CD8-positive, alpha-beta memory T cell (primary cell): ENCODE data around the gene FSTL1. TPM values are rescaled to one million over a fixed set of nuclear protein-coding genes. Genes with fewer than 3 reads are reported as not detected.

Experiments used
- CTCF ChIA-PET: fragments of 350-600 bp; sonication (Branson Sonifier 250); formaldehyde crosslinking; loops from one replicate; lab custom pipeline; 2021; ENCODE audit warnings: antibody characterized with exemption; lab: Charles Lee
- POLR2A ChIA-PET: fragments of 350-600 bp; sonication (Branson Sonifier 250); formaldehyde crosslinking; loops from one replicate; lab custom pipeline; 2021; ENCODE audit warnings: antibody characterized with exemption; lab: Charles Lee
- DNase-seq, 5 donors: peaks; one replicate each; pipeline versions ENCODE4 v3.0.0 to v3.0.0-alpha.2; 2020 to 2022; ENCODE audit warnings: mixed read lengths in 1 of 5
- H3K27ac ChIP-seq: one replicate; pipeline ENCODE4 v1.7.0; 2013; ENCODE audit warnings: low read depth, mild to moderate bottlenecking, low read length, moderate library complexity
- H3K27me3 ChIP-seq: 2 replicates; pipeline ENCODE4 v1.7.0; 2013; ENCODE audit warnings: low read length, mild to moderate bottlenecking; ENCODE audit not compliant: insufficient read depth, poor library complexity, severe bottlenecking
- H3K36me3 ChIP-seq: 2 replicates; pipeline ENCODE4 v1.7.0; 2013; ENCODE audit warnings: mild to moderate bottlenecking, low read length, moderate library complexity; ENCODE audit not compliant: insufficient read depth
- H3K4me1 ChIP-seq: 2 replicates; pipeline ENCODE4 v1.7.0; 2013; ENCODE audit warnings: mild to moderate bottlenecking, low read length, moderate library complexity; ENCODE audit not compliant: insufficient read depth
- H3K4me3 ChIP-seq: 2 replicates; pipeline ENCODE4 v1.7.0; 2013; ENCODE audit warnings: mild to moderate bottlenecking, low read length
- H3K9me3 ChIP-seq: 2 replicates; pipeline ENCODE4 v1.7.0; 2013; ENCODE audit warnings: mild to moderate bottlenecking, low read length
- H3K27ac Mint-ChIP-seq, 8 donors: one replicate each; pipeline ENCODE4 v1.8.0; 2020 to 2021; ENCODE audit warnings: mixed read lengths in 8 of 8, mild to moderate bottlenecking in 6 of 8, inconsistent platforms in 3 of 8, moderate library complexity in 3 of 8
- H3K27me3 Mint-ChIP-seq, 2 donors: one replicate each; pipeline ENCODE4 v1.8.0; 2020 to 2021; ENCODE audit warnings: mixed read lengths in 2 of 2, mild to moderate bottlenecking in 1 of 2, moderate library complexity in 1 of 2
- H3K36me3 Mint-ChIP-seq, 3 donors: one replicate each; pipeline ENCODE4 v1.8.0; 2020 to 2021; ENCODE audit warnings: mixed read lengths in 3 of 3, inconsistent platforms in 1 of 3, mild to moderate bottlenecking in 1 of 3
- H3K4me1 Mint-ChIP-seq, 3 donors: one replicate each; pipeline ENCODE4 v1.8.0; 2020 to 2021; ENCODE audit warnings: mixed read lengths in 3 of 3, inconsistent platforms in 1 of 3, mild to moderate bottlenecking in 1 of 3
- H3K4me3 Mint-ChIP-seq, 7 donors: one replicate each; pipeline ENCODE4 v1.8.0; 2020 to 2021; ENCODE audit warnings: mixed read lengths in 7 of 7, mild to moderate bottlenecking in 6 of 7, moderate library complexity in 4 of 7, inconsistent platforms in 2 of 7
- H3K9me3 Mint-ChIP-seq, 5 donors: one replicate each; pipeline ENCODE4 v1.8.0; 2020 to 2022; ENCODE audit warnings: mixed read lengths in 5 of 5, mild to moderate bottlenecking in 3 of 5, moderate library complexity in 2 of 5, inconsistent platforms in 1 of 5
- polyA plus RNA-seq: library from polyadenylated mRNA; unstranded; fragments of 300-500 nt; fragmentation: Illumina TruSeq; gene quantifications from one replicate; pipeline ENCODE4 v1.2.3, GENCODE V29; 2021
- total RNA-seq, 2 experiments: library from RNA; stranded (reverse); gene quantifications; one replicate each; pipeline ENCODE4 v1.2.3, GENCODE V29; 2021

FSTL1 gene
- total and polyA plus RNA-seq, 3 experiments from 2014 or later = 0.09 to 0.53 TPM; not detected in 1

- no peaks in the 10 kb centered on the region for H3K9me3 ChIP-seq
- H3K36me3 ChIP-seq = no peaks in the 10 kb centered on the region
- no peak overlapping the region for H3K27ac ChIP-seq
- DNase-seq = no peak
- no peaks in the 10 kb centered on the region for H3K4me1 Mint-ChIP-seq
- H3K4me1 ChIP-seq = no peaks in the 10 kb centered on the region
- peaks cover 1 to 4% of the 10 kb centered on the region in 2 donors for H3K27me3 Mint-ChIP-seq
- POLR2A ChIA-PET = no interaction called here
- no peaks in the 10 kb centered on the region for H3K9me3 Mint-ChIP-seq
- H3K36me3 Mint-ChIP-seq = no peaks in the 10 kb centered on the region
- H3K27me3 ChIP-seq = no peaks in the 10 kb centered on the region
- no peak overlapping the region for H3K27ac Mint-ChIP-seq
- H3K4me3 ChIP-seq = no peak overlapping the region
- H3K4me3 Mint-ChIP-seq = no peak overlapping the region
- CTCF ChIA-PET = no interaction called here
Observed at GRCh38 chr3:120404876-120405275, 45.9 kb downstream of the FSTL1 start.

GRCh38 chr3:120402257-120402656 lies 48.5 kb downstream of the FSTL1 start:
- Mint-ChIP-seq H3K4me1 (no peaks in the 10 kb centered on the region), H3K27me3 (peaks cover 1 to 5% of the 10 kb centered on the region in 2 donors), H3K9me3 (no peaks in the 10 kb centered on the region), H3K4me3 (no peak overlapping the region), H3K27ac (no peak overlapping the region), H3K36me3 (no peaks in the 10 kb centered on the region)
- no peak overlapping the region for H3K27ac ChIP-seq
- H3K9me3 ChIP-seq = no peaks in the 10 kb centered on the region
- ChIA-PET POLR2A (no interaction called here), CTCF (no interaction called here)
- no peak overlapping the region for H3K4me3 ChIP-seq
- H3K4me1 ChIP-seq = no peaks in the 10 kb centered on the region
- no peaks in the 10 kb centered on the region for H3K27me3 ChIP-seq
- DNase-seq = no peak
- no peaks in the 10 kb centered on the region for H3K36me3 ChIP-seq

DNA sequence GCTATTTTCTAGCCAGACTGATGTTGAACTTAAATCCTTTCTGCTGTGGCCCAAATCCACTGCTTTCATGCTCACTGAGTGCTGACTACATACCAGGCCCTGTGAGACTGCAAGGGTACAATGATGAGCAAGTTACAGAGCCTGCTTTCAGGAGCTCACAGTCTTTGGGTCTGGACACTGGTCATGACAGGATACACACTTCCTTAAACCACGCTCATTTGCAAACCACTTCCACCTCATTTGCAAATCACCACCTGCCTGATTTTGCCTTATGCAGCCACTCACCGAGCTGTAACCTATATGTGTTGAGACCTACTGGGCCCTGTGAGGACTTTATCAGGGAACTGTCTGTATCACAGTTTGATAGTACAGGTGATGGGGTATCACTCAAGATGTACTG lies 51.4 kb downstream of the FSTL1 start:
- Mint-ChIP-seq H3K4me3 (no peak overlapping the region), H3K27ac (no peak overlapping the region), H3K4me1 (no peaks in the 10 kb centered on the region), H3K27me3 (peaks cover 0 to 10% of the 10 kb centered on the region in 2 donors), H3K9me3 (no peaks in the 10 kb centered on the region), H3K36me3 (no peaks in the 10 kb centered on the region)
- Histone ChIP-seq H3K36me3 (no peaks in the 10 kb centered on the region), H3K4me1 (no peaks in the 10 kb centered on the region), H3K27ac (no peak overlapping the region), H3K27me3 (no peaks in the 10 kb centered on the region), H3K9me3 (no peaks in the 10 kb centered on the region), H3K4me3 (no peak overlapping the region)
- DNase-seq = no peak
- ChIA-PET CTCF (interaction anchor here (1.7 kb wide), 1 partner anchor 9 kb away, joined by 3 read pairs; no protein-coding TSS in a partner anchor), POLR2A (no interaction called here)

DNA sequence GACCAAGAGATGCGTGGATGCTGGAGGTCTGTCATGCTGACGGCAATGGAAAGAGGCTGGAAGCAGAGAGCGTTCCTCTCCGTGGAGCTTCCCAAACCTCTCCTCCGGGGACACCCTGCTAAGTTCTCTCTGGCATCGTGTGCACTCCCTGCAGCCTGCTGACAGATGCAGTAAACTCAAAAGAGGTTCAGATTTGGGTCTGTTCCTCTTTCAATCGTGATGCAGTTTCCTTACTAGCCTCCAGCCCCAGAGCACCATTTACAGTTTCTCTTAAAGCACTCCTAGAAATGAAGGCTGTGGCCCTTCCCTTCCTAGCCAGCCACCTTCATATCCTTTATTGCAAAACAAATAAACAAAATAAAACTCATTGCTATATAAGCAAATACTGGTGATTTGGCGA lies 54.3 kb downstream of the FSTL1 start:
- CTCF ChIA-PET = no interaction called here

DNA sequence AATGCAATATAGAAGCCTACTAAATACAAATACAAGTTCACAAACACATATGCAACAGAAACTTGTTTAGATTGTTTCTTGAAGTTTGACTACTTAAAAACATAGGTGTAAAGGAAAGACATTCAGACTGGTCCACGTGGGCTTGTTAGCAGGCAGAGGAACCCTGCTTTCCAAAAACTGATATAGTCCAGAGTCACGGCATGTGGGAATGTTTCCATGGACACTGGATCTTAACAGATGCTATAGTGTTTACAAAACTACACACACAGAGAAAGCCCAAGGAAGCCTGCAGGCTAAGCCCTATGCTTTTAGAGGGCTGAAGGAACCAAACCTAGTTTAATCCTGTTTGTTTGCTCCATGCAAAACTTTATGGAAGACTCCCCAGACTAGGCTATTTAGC lies 56.4 kb downstream of the FSTL1 start:
- Mint-ChIP-seq H3K4me1 (no peaks in the 10 kb centered on the region), H3K9me3 (no peaks in the 10 kb centered on the region), H3K4me3 (no peak overlapping the region), H3K27ac (no peak overlapping the region), H3K27me3 (peaks cover 0 to 7% of the 10 kb centered on the region in 2 donors), H3K36me3 (no peaks in the 10 kb centered on the region)
- Histone ChIP-seq H3K27me3 (no peaks in the 10 kb centered on the region), H3K4me1 (no peaks in the 10 kb centered on the region), H3K27ac (no peak overlapping the region), H3K36me3 (no peaks in the 10 kb centered on the region), H3K9me3 (no peaks in the 10 kb centered on the region), H3K4me3 (no peak overlapping the region)
- CTCF ChIA-PET = no interaction called here
- POLR2A ChIA-PET = no interaction called here
- DNase-seq = no peak

More for the DNA sequence above, 54.3 kb downstream of the FSTL1 start:
- H3K27me3 ChIP-seq = no peaks in the 10 kb centered on the region
- H3K4me1 Mint-ChIP-seq = no peaks in the 10 kb centered on the region
- H3K36me3 Mint-ChIP-seq = no peaks in the 10 kb centered on the region
- no peaks in the 10 kb centered on the region for H3K9me3 ChIP-seq
- H3K27me3 Mint-ChIP-seq = peaks cover 0 to 7% of the 10 kb centered on the region in 2 donors
- no peaks in the 10 kb centered on the region for H3K4me1 ChIP-seq
- no peak overlapping the region for H3K4me3 Mint-ChIP-seq
- H3K4me3 ChIP-seq = no peak overlapping the region
- no peaks in the 10 kb centered on the region for H3K9me3 Mint-ChIP-seq
- POLR2A ChIA-PET = no interaction called here
- no peak overlapping the region for H3K27ac Mint-ChIP-seq
- no peak overlapping the region for H3K27ac ChIP-seq
- no peaks in the 10 kb centered on the region for H3K36me3 ChIP-seq
- no peak for DNase-seq

GRCh38 chr3:120393761-120394160 lies 57.0 kb downstream of the FSTL1 start:
- POLR2A ChIA-PET = no interaction called here
- Mint-ChIP-seq H3K9me3 (no peaks in the 10 kb centered on the region), H3K27ac (no peak overlapping the region), H3K4me1 (no peaks in the 10 kb centered on the region), H3K4me3 (no peak overlapping the region), H3K36me3 (no peaks in the 10 kb centered on the region), H3K27me3 (peaks cover 0 to 7% of the 10 kb centered on the region in 2 donors)
- Histone ChIP-seq H3K27ac (no peak overlapping the region), H3K27me3 (no peaks in the 10 kb centered on the region), H3K9me3 (no peaks in the 10 kb centered on the region), H3K4me1 (no peaks in the 10 kb centered on the region), H3K36me3 (no peaks in the 10 kb centered on the region), H3K4me3 (no peak overlapping the region)
- no peak for DNase-seq
- CTCF ChIA-PET = no interaction called here

GRCh38 chr3:120393243-120393642 lies 57.5 kb downstream of the FSTL1 start:
- no peaks in the 10 kb centered on the region for H3K4me1 ChIP-seq
- ChIA-PET POLR2A (no interaction called here), CTCF (interaction anchor here (1.3 kb wide), 1 partner anchor 24 kb away, joined by 4 read pairs; no protein-coding TSS in a partner anchor)
- H3K4me3 Mint-ChIP-seq = no peak overlapping the region
- H3K27me3 Mint-ChIP-seq = peaks cover 0 to 7% of the 10 kb centered on the region in 2 donors
- no peaks in the 10 kb centered on the region for H3K9me3 ChIP-seq
- no peak overlapping the region for H3K27ac ChIP-seq
- H3K4me3 ChIP-seq = no peak overlapping the region
- no peaks in the 10 kb centered on the region for H3K27me3 ChIP-seq
- H3K36me3 Mint-ChIP-seq = no peaks in the 10 kb centered on the region
- no peaks in the 10 kb centered on the region for H3K9me3 Mint-ChIP-seq
- no peak overlapping the region for H3K27ac Mint-ChIP-seq
- no peaks in the 10 kb centered on the region for H3K4me1 Mint-ChIP-seq
- no peak for DNase-seq
- no peaks in the 10 kb centered on the region for H3K36me3 ChIP-seq

DNA sequence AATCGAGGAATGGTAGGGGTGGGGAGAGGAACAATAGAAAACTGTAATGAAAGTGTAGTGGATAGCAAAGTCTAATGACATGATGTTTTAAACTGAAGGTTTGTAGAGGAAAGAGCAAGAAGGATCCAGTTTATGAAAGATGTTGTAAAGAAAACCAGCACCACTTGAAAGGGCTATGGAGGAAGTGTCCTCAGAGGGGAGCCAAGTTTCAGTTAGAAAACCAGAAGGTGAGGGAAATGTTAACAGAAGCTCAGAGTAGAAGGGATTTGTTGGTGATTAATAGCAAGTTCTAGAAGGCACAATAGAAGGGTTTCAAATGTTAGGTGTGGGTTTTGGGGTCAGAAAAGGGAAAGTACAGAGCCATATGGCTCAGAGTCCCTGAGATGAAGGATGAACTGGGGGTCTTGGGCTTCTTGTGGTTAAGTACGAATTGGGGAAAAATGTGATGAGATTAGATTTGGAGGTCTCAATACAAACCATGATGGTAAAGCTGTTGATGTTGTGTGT lies 67.8 kb downstream of the FSTL1 start:
- Histone ChIP-seq H3K4me1 (no peaks in the 10 kb centered on the region), H3K27ac (no peak overlapping the region), H3K36me3 (no peaks in the 10 kb centered on the region), H3K9me3 (no peaks in the 10 kb centered on the region), H3K27me3 (no peaks in the 10 kb centered on the region), H3K4me3 (no peak overlapping the region)
- H3K4me3 Mint-ChIP-seq = no peak overlapping the region
- H3K36me3 Mint-ChIP-seq = peaks cover 0 to 5% (median 0%) of the 10 kb centered on the region in 3 donors
- no peaks in the 10 kb centered on the region for H3K4me1 Mint-ChIP-seq
- no peak for DNase-seq
- no peak overlapping the region for H3K27ac Mint-ChIP-seq
- ChIA-PET POLR2A (no interaction called here), CTCF (no interaction called here)
- H3K9me3 Mint-ChIP-seq = peaks cover 0 to 6% (median 2%) of the 10 kb centered on the region in 5 donors
- peaks cover 2 to 13% of the 10 kb centered on the region in 2 donors for H3K27me3 Mint-ChIP-seq
